HFFc6 (cell line): Measurements from ENCODE around the gene TRIM28. TPM values are rescaled to one million over a fixed set of nuclear protein-coding genes. Genes with fewer than 3 reads are reported as not detected.
"Not testable (repeated sequence)": the region's sequence is repeated elsewhere in the genome, so short reads cannot be mapped to it uniquely, and the experiment has no call there.

Experiments used
- DNase-seq: peaks from one replicate; pipeline ENCODE4 v3.0.0-alpha.2; 2018
- H3K27ac Mint-ChIP-seq: 2 replicates; pipeline ENCODE4 v1.8.0; 2020; ENCODE audit warnings: mild to moderate bottlenecking, mixed read lengths
- H3K27me3 Mint-ChIP-seq: 2 replicates; pipeline ENCODE4 v1.8.0; 2021; ENCODE audit warnings: mild to moderate bottlenecking, moderate library complexity, mixed read lengths; ENCODE audit not compliant: insufficient read depth
- H3K36me3 Mint-ChIP-seq: 2 replicates; pipeline ENCODE4 v1.8.0; 2021; ENCODE audit warnings: low read depth, mixed read lengths
- H3K4me1 Mint-ChIP-seq: 2 replicates; pipeline ENCODE4 v1.8.0; 2020; ENCODE audit warnings: low read depth, mixed read lengths
- H3K4me3 Mint-ChIP-seq: 2 replicates; pipeline ENCODE4 v1.8.0; 2020; ENCODE audit warnings: mild to moderate bottlenecking, moderate library complexity, mixed read lengths
- H3K9me3 Mint-ChIP-seq: 2 replicates; pipeline ENCODE4 v1.8.0; 2020; ENCODE audit warnings: mild to moderate bottlenecking, mixed read lengths
- CTCF ChIP-seq: fragments of 200-600 bp; sonication (generic); IDR thresholded peaks from 2 replicates; pipeline ENCODE4 v1.5.0; 2021; ENCODE audit warnings: antibody characterized with exemption, mild to moderate bottlenecking
- total RNA-seq, 6 experiments: library from RNA; stranded (reverse); fragmentation: NEBNext Ultra II Directional; extraction: Animal tissue kit (Norgen Biotek cat#: 25700); gene quantifications; 2 replicates in 1 of 6; 3 replicates in 5 of 6; pipeline ENCODE4 v1.2.3, GENCODE V29; 2021

TRIM28 gene
- total RNA-seq, 6 experiments from 2014 or later: 376 to 529 (median 445) TPM

- peaks cover 29% of the 10 kb centered on the region for H3K27me3 Mint-ChIP-seq
- H3K36me3 Mint-ChIP-seq: no peaks in the 10 kb centered on the region
- DNase-seq: no peak
- no peaks in the 10 kb centered on the region for H3K4me1 Mint-ChIP-seq
- no peak for TF ChIP-seq CTCF
- no peak overlapping the region for H3K27ac Mint-ChIP-seq
- no peak overlapping the region for H3K4me3 Mint-ChIP-seq
- H3K9me3 Mint-ChIP-seq: no peaks in the 10 kb centered on the region
These were observed 14.5 kb upstream of the TRIM28 start for GRCh38 chr19:58529405-58529804.

GRCh38 chr19:58531034-58531840, 12.6 kb upstream of the TRIM28 start:
- H3K36me3 Mint-ChIP-seq: no peaks in the 10 kb centered on the region
- H3K9me3 Mint-ChIP-seq: no peaks in the 10 kb centered on the region
- H3K4me1 Mint-ChIP-seq: no peaks in the 10 kb centered on the region
- H3K27me3 Mint-ChIP-seq: peaks cover 36% of the 10 kb centered on the region
- H3K27ac Mint-ChIP-seq: no peak overlapping the region
- H3K4me3 Mint-ChIP-seq: no peak overlapping the region
- DNase-seq: no peak
- TF ChIP-seq CTCF: no peak

GRCh38 chr19:58535857-58536256, 8.0 kb upstream of the TRIM28 start:
- H3K4me3 Mint-ChIP-seq: no peak overlapping the region
- H3K27me3 Mint-ChIP-seq: peaks cover 48% of the 10 kb centered on the region
- no peak overlapping the region for H3K27ac Mint-ChIP-seq
- no peaks in the 10 kb centered on the region for H3K36me3 Mint-ChIP-seq
- no peak for TF ChIP-seq CTCF
- no peaks in the 10 kb centered on the region for H3K9me3 Mint-ChIP-seq
- DNase-seq: no peak
- no peaks in the 10 kb centered on the region for H3K4me1 Mint-ChIP-seq

- H3K9me3 Mint-ChIP-seq: no peaks in the 10 kb centered on the region
- no peak for TF ChIP-seq CTCF
- H3K36me3 Mint-ChIP-seq: no peaks in the 10 kb centered on the region
- H3K27me3 Mint-ChIP-seq: peaks cover 40% of the 10 kb centered on the region
- H3K4me1 Mint-ChIP-seq: no peaks in the 10 kb centered on the region
- no peak overlapping the region for H3K27ac Mint-ChIP-seq
- no peak for DNase-seq
- no peak overlapping the region for H3K4me3 Mint-ChIP-seq
These were observed 6.7 kb upstream of the TRIM28 start for GRCh38 chr19:58536852-58537798.

- no peaks in the 10 kb centered on the region for H3K9me3 Mint-ChIP-seq
- DNase-seq: no peak
- no peak overlapping the region for H3K4me3 Mint-ChIP-seq
- H3K27me3 Mint-ChIP-seq: peaks cover 39% of the 10 kb centered on the region
- H3K27ac Mint-ChIP-seq: no peak overlapping the region
- H3K4me1 Mint-ChIP-seq: peaks cover 2% of the 10 kb centered on the region
- no peak for TF ChIP-seq CTCF
- no peaks in the 10 kb centered on the region for H3K36me3 Mint-ChIP-seq
These were observed 5.4 kb upstream of the TRIM28 start for GRCh38 chr19:58538257-58539168.

- not testable (repeated sequence) for DNase-seq, H3K4me3 Mint-ChIP-seq, H3K27ac Mint-ChIP-seq, H3K4me1 Mint-ChIP-seq, H3K9me3 Mint-ChIP-seq, H3K36me3 Mint-ChIP-seq
- peaks cover 33% of the 10 kb centered on the region for H3K27me3 Mint-ChIP-seq
These were observed 4.7 kb upstream of the TRIM28 start for GRCh38 chr19:58539169-58539559.

GRCh38 chr19:58542641-58543372, 1.1 kb upstream of the TRIM28 start:
- Mint-ChIP-seq H3K4me1 (peaks cover 22% of the 10 kb centered on the region), H3K27ac (0 out of 2 replicates have a peak overlapping the region, but pooled peaks have one; percentile 6), H3K36me3 (peaks cover 19% of the 10 kb centered on the region), H3K27me3 (peaks cover 17% of the 10 kb centered on the region)
- not testable (repeated sequence) for DNase-seq, H3K4me3 Mint-ChIP-seq, H3K9me3 Mint-ChIP-seq
